ENCODE results near the gene ME2.

The ME2 gene

GRCh38 chr18:50844554-50844953 is 34.4 kb upstream of the ME2 start:
- H2AFZ ChIP-seq (ENCODE audit: low read depth, low read length): no peak overlapping the region
- no peak overlapping the region for H3K4me2 ChIP-seq (ENCODE audit: low read length)
- no peaks in the 10 kb centered on the region for H3K9me3 ChIP-seq (ENCODE audit: insufficient read depth, low read length)
- no peaks in the 10 kb centered on the region for H3K36me3 ChIP-seq (replicated peaks; ENCODE audit: low read depth, low read length)
- no peak for TF ChIP-seq EZH2phosphoT487 (IDR thresholded peaks at IDR 0.05; ENCODE audit: low read depth)
- TF ChIP-seq CTCF (IDR thresholded peaks at IDR 0.05; ENCODE audit: low read depth, low read length): no peak
- no peaks in the 10 kb centered on the region for H3K79me2 ChIP-seq (ENCODE audit: low read length)
- no peak overlapping the region for H3K4me3 ChIP-seq (ENCODE audit: low read length)
- H3K27me3 ChIP-seq (ENCODE audit: low read depth, low read length): peaks cover 24% of the 10 kb centered on the region
- no peaks in the 10 kb centered on the region for H4K20me1 ChIP-seq (ENCODE audit: insufficient read depth, low read length)
- H3K9ac ChIP-seq (ENCODE audit: low read length): no peak overlapping the region
- H3K27ac ChIP-seq (ENCODE audit: low read length): no peak overlapping the region
- H3K4me1 ChIP-seq (ENCODE audit: low read length): no peaks in the 10 kb centered on the region

GRCh38 chr18:50844960-50845359 is 34.0 kb upstream of the ME2 start:
- no peak overlapping the region for H3K4me3 ChIP-seq (ENCODE audit: low read length)
- H3K36me3 ChIP-seq (replicated peaks; ENCODE audit: low read depth, low read length): no peaks in the 10 kb centered on the region
- no peak overlapping the region for H2AFZ ChIP-seq (ENCODE audit: low read depth, low read length)
- H3K27ac ChIP-seq (ENCODE audit: low read length): no peak overlapping the region
- H3K9me3 ChIP-seq (ENCODE audit: insufficient read depth, low read length): no peaks in the 10 kb centered on the region
- H3K79me2 ChIP-seq (ENCODE audit: low read length): no peaks in the 10 kb centered on the region
- no peaks in the 10 kb centered on the region for H4K20me1 ChIP-seq (ENCODE audit: insufficient read depth, low read length)
- no peak for TF ChIP-seq EZH2phosphoT487 (IDR thresholded peaks at IDR 0.05; ENCODE audit: low read depth)
- TF ChIP-seq CTCF (IDR thresholded peaks at IDR 0.05; ENCODE audit: low read depth, low read length): no peak
- peaks cover 20% of the 10 kb centered on the region for H3K27me3 ChIP-seq (ENCODE audit: low read depth, low read length)
- H3K9ac ChIP-seq (ENCODE audit: low read length): no peak overlapping the region
- H3K4me2 ChIP-seq (ENCODE audit: low read length): no peak overlapping the region
- H3K4me1 ChIP-seq (ENCODE audit: low read length): no peaks in the 10 kb centered on the region

GRCh38 chr18:50847192-50847591 is 31.7 kb upstream of the ME2 start:
- Histone ChIP-seq H3K4me3 (ENCODE audit: low read length) (no peak overlapping the region), H3K9ac (ENCODE audit: low read length) (no peak overlapping the region), H4K20me1 (ENCODE audit: insufficient read depth, low read length) (no peaks in the 10 kb centered on the region), H3K36me3 (replicated peaks; ENCODE audit: low read depth, low read length) (no peaks in the 10 kb centered on the region), H3K27me3 (ENCODE audit: low read depth, low read length) (peaks cover 6% of the 10 kb centered on the region; the same call in 1 of the 2 replicates), H3K9me3 (ENCODE audit: insufficient read depth, low read length) (no peaks in the 10 kb centered on the region), H3K4me1 (ENCODE audit: low read length) (no peaks in the 10 kb centered on the region), H3K27ac (ENCODE audit: low read length) (no peak overlapping the region), H2AFZ (ENCODE audit: low read depth, low read length) (no peak overlapping the region), H3K79me2 (ENCODE audit: low read length) (no peaks in the 10 kb centered on the region), H3K4me2 (ENCODE audit: low read length) (no peak overlapping the region)
- TF ChIP-seq EZH2phosphoT487 (IDR thresholded peaks at IDR 0.05; ENCODE audit: low read depth) (no peak), CTCF (IDR thresholded peaks at IDR 0.05; ENCODE audit: low read depth, low read length) (no peak)

- no peak overlapping the region for H3K4me2 ChIP-seq (ENCODE audit: low read length)
- H3K9ac ChIP-seq (ENCODE audit: low read length): no peak overlapping the region
- H3K27me3 ChIP-seq (ENCODE audit: low read depth, low read length): peaks cover 6% of the 10 kb centered on the region; the same call in 1 of the 2 replicates
- no peak overlapping the region for H3K27ac ChIP-seq (ENCODE audit: low read length)
- no peak overlapping the region for H3K4me3 ChIP-seq (ENCODE audit: low read length)
- no peaks in the 10 kb centered on the region for H3K79me2 ChIP-seq (ENCODE audit: low read length)
- TF ChIP-seq EZH2phosphoT487 (IDR thresholded peaks at IDR 0.05; ENCODE audit: low read depth): no peak
- no peak for TF ChIP-seq CTCF (IDR thresholded peaks at IDR 0.05; ENCODE audit: low read depth, low read length)
- H3K36me3 ChIP-seq (replicated peaks; ENCODE audit: low read depth, low read length): no peaks in the 10 kb centered on the region
- no peaks in the 10 kb centered on the region for H4K20me1 ChIP-seq (ENCODE audit: insufficient read depth, low read length)
- H3K4me1 ChIP-seq (ENCODE audit: low read length): no peaks in the 10 kb centered on the region
- H3K9me3 ChIP-seq (ENCODE audit: insufficient read depth, low read length): no peaks in the 10 kb centered on the region
- H2AFZ ChIP-seq (ENCODE audit: low read depth, low read length): no peak overlapping the region
Observed at GRCh38 chr18:50848061-50848551, 30.8 kb upstream of the ME2 start.

Data from OCI-LY3 (cell line).